K562 (cell line): Measurements from ENCODE around the gene CAPN10. TPM values are rescaled to one million over a fixed set of nuclear protein-coding genes. Genes with fewer than 3 reads are reported as not detected.

Source experiments
- BHLHE40 ChIP-seq: IDR thresholded peaks from 2 replicates; pipeline ENCODE4 v1.6.1; 2011; ENCODE audit warnings: low read length, improper control_type of control experiment
- BMI1 ChIP-seq: fragments of 150-350 bp; IDR thresholded peaks from 2 replicates; pipeline ENCODE4 v1.6.1; 2014; ENCODE audit warnings: low read length
- CHD4 ChIP-seq: fragments of 200-600 bp; sonication (generic); IDR thresholded peaks from 3 replicates; pipeline ENCODE4 v1.6.1; 2012; ENCODE audit warnings: low read depth, mild to moderate bottlenecking, mixed read lengths, low read length, inconsistent platforms; ENCODE audit not compliant: insufficient read depth, insufficient replicate concordance, poor library complexity, severe bottlenecking
- COPS2 ChIP-seq: fragments of 450-650 bp; conservative IDR thresholded peaks from 2 replicates; pipeline ENCODE4 v1.6.1; 2016; ENCODE audit warnings: mild to moderate bottlenecking, moderate library complexity
- CTBP1 ChIP-seq: fragments of 450-650 bp; IDR thresholded peaks from 2 replicates; pipeline ENCODE4 v1.6.1; 2016; ENCODE audit warnings: borderline replicate concordance
- DIDO1 ChIP-seq: fragments of 450-650 bp; IDR thresholded peaks from 2 replicates; pipeline ENCODE4 v1.6.1; 2016; ENCODE audit warnings: low read depth, missing biosample characterization, missing genetic modification characterization
- ELF4 ChIP-seq: fragments of 450-650 bp; formaldehyde crosslinking; IDR thresholded peaks from 2 replicates; pipeline ENCODE4 v1.4.0; 2022; ENCODE audit warnings: missing genetic modification characterization
- FOXJ3 ChIP-seq: sonication (generic); formaldehyde crosslinking; IDR thresholded peaks from 2 replicates; pipeline ENCODE4 v1.4.0; 2020; ENCODE audit warnings: mild to moderate bottlenecking, missing genetic modification reagents
- FOXM1 ChIP-seq, 2 experiments: fragments of 450-650 bp in 1 of 2; sonication (generic) in 1 of 2; formaldehyde crosslinking in 1 of 2; IDR thresholded peaks; 2 replicates each; pipeline versions ENCODE4 v1.6.1 to v1.9.0; 2017 to 2022; ENCODE audit warnings: low read depth in 2 of 2, mild to moderate bottlenecking in 2 of 2, missing genetic modification reagents in 1 of 2, moderate library complexity in 1 of 2
- FOXP1 ChIP-seq: sonication (generic); formaldehyde crosslinking; IDR thresholded peaks from 2 replicates; pipeline ENCODE4 v1.8.0; 2022; ENCODE audit warnings: mild to moderate bottlenecking, missing genetic modification reagents
- KHSRP ChIP-seq: fragments of 450-650 bp; IDR thresholded peaks from 2 replicates; pipeline ENCODE4 v1.6.1; 2017
- NONO ChIP-seq, 2 experiments: fragments of 200-400 bp in 1 of 2; fragments of 450-650 bp in 1 of 2; formaldehyde crosslinking in 1 of 2; IDR thresholded peaks; 2 replicates each; pipeline ENCODE4 v1.6.1; 2017; ENCODE audit warnings: low read depth in 2 of 2, mild to moderate bottlenecking in 2 of 2, moderate library complexity in 2 of 2, low read length in 1 of 2
- NR4A1 ChIP-seq, 2 experiments: fragments of 250-450 bp in 1 of 2; fragments of 450-650 bp in 1 of 2; sonication (Bioruptor Pico) in 1 of 2; IDR thresholded peaks; 2 replicates each; pipeline versions ENCODE4 v1.4.0 to v1.6.1; 2016 to 2020; ENCODE audit warnings: mild to moderate bottlenecking in 2 of 2, missing compliant biosample characterization in 1 of 2, missing genetic modification characterization in 1 of 2, moderate library complexity in 1 of 2
- RBBP5 ChIP-seq: fragments of 200-600 bp; sonication (generic); IDR thresholded peaks from 2 replicates; pipeline ENCODE4 v1.6.1; 2012; ENCODE audit warnings: borderline replicate concordance, mild to moderate bottlenecking, low read length, control low read depth, inconsistent platforms; ENCODE audit not compliant: insufficient read depth, poor library complexity, severe bottlenecking
- RERE ChIP-seq: sonication (generic); formaldehyde crosslinking; IDR thresholded peaks from 2 replicates; pipeline ENCODE4 v1.8.0; 2023; ENCODE audit warnings: missing genetic modification reagents, mild to moderate bottlenecking, borderline replicate concordance
- SUPT5H ChIP-seq: fragments of 450-650 bp; IDR thresholded peaks from 2 replicates; pipeline ENCODE4 v1.6.1; 2016
- TAL1 ChIP-seq: fragments of 450-650 bp; IDR thresholded peaks from 2 replicates; pipeline ENCODE4 v1.6.1; 2016; ENCODE audit warnings: mild to moderate bottlenecking
- TOE1 ChIP-seq, 2 experiments: fragments of 450-650 bp in 1 of 2; sonication (generic) in 1 of 2; formaldehyde crosslinking in 1 of 2; IDR thresholded peaks; 2 replicates each; pipeline versions ENCODE4 v1.7.1 to v1.8.0; 2016 to 2022; ENCODE audit warnings: borderline replicate concordance in 2 of 2, mild to moderate bottlenecking in 2 of 2, antibody characterized with exemption in 1 of 2, inconsistent platforms in 1 of 2, low read depth in 1 of 2, missing genetic modification reagents in 1 of 2, moderate library complexity in 1 of 2
- ZNF23 ChIP-seq: fragments of 250-450 bp; sonication (Bioruptor Pico); IDR thresholded peaks from 2 replicates; pipeline ENCODE4 v1.4.0; 2020; ENCODE audit warnings: mild to moderate bottlenecking
- ZNF316 ChIP-seq: fragments of 450-650 bp; IDR thresholded peaks from 2 replicates; pipeline ENCODE4 v1.6.1; 2016
- ZNF561 ChIP-seq: fragments of 450-650 bp; formaldehyde crosslinking; conservative IDR thresholded peaks from 2 replicates; pipeline ENCODE4 v1.4.0; 2020; ENCODE audit warnings: mild to moderate bottlenecking, moderate library complexity
- polyA plus RNA-seq, 8 experiments: library from polyadenylated mRNA; depleted of rRNA in 4 of 8; stranded (reverse) in 5 of 8; unstranded in 3 of 8; fragments of >200 nt; fragmentation: Nextera tagmentation in 2 of 8; fragmentation: Illumina TruSeq in 1 of 8; extraction: Ambion mirVana in 2 of 8; extraction: Trizol in 1 of 8; gene quantifications; 2 replicates each; pipeline versions ENCODE4 v1.2.1 to v1.2.3, GENCODE V29; 2011 to 2014; ENCODE audit warnings: inconsistent platforms in 1 of 8, missing spikeins in 1 of 8
- total RNA-seq, 7 experiments: library from RNA; depleted of rRNA in 6 of 7; stranded (reverse); fragments of >200 nt in 6 of 7; fragmentation: Illumina TruSeq in 2 of 7; extraction: Trizol in 2 of 7; gene quantifications; 2 replicates each; pipeline versions ENCODE4 v1.2.1 to v1.2.3, GENCODE V29; 2011 to 2021; ENCODE audit warnings: low replicate concordance in 1 of 7
- TF ChIP-seq, protein P1 (sequence below): sonication (generic); formaldehyde crosslinking; IDR thresholded peaks from 2 replicates; pipeline ENCODE4 v1.9.0; 2022; ENCODE audit warnings: mild to moderate bottlenecking, missing genetic modification reagents

The CAPN10 gene
- total and polyA plus RNA-seq, 9 of the 15 experiments (the other 6 are each of a cell fraction or from before 2014, with no cell fraction given), result 0.08 to 26.1 (median 8.4) TPM

DNA sequence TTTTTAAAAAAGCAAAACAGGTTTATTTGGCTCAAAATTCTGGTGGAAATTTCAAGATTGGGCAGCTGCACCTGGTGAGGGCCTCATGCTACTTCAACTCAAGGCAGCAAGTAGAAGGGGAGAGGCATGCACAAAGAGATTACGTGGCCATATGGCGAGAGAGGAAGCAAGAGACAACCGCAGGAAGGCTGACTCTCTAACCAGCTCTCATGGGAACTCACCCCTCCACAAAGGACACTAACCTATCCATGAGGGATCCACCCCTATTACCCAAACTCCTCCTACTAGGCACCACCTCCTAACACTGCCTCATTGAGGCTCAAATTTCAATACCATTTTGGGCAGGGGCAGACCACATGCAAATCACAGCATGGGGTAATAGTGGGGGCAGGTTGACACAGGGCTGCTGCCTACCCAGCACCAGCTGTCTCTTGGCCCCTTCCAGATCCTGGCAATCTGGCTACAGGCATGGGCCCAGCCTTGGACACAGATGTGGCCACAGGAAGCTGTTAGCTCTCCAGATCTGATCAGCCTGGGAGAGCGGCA is 2.0 kb upstream of the CAPN10 start (continued):
- TF ChIP-seq FOXM1 (IDR thresholded peaks at IDR 0.05; ENCODE audit: low read depth) (no peak), FOXM1 (CRISPR knock-in tag; IDR thresholded peaks at IDR 0.05; ENCODE audit: low read depth) (no peak), NR4A1 (CRISPR knock-in tag; IDR thresholded peaks at IDR 0.05) (no peak), NR4A1 (tag; IDR thresholded peaks at IDR 0.05) (no peak), TOE1 (IDR thresholded peaks at IDR 0.05; ENCODE audit: borderline replicate concordance) (no peak), TOE1 (CRISPR knock-in tag; IDR thresholded peaks at IDR 0.05; ENCODE audit: borderline replicate concordance, low read depth) (no peak), CTBP1 (no peak), KHSRP (no peak), RBBP5 (no peak), FOXP1 (CRISPR knock-in tag) (no peak), ELF4 (CRISPR knock-in tag) (no peak), ZNF316 (no peak), RERE (CRISPR knock-in tag) (no peak), DIDO1 (tag) (no peak), ZNF23 (CRISPR knock-in tag) (no peak), FOXJ3 (CRISPR knock-in tag) (no peak), ZNF561 (CRISPR knock-in tag) (no peak), TAL1 (peak; percentile 10; the same call in 1 of the 2 replicates), CHD4 (no peak), BHLHE40 (no peak), SUPT5H (no peak), BMI1 (no peak), COPS2 (no peak), NONO (IDR thresholded peaks at IDR 0.05; ENCODE audit: low read depth in 2 of 2, low read length in 1 of 2) (no peak)
- TF ChIP-seq, protein P1, sequence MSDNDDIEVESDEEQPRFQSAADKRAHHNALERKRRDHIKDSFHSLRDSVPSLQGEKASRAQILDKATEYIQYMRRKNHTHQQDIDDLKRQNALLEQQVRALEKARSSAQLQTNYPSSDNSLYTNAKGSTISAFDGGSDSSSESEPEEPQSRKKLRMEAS (CRISPR knock-in tag), result peak; percentile 88
- TF ChIP-seq, all 486 proteins: peak for 49
